ENCODE measurements around the gene STK36.

The STK36 gene

GRCh38 chr2:218671654-218672566 is at the start of gene STK36, which contains the start of gene RNF25:
Gene STK36 (plus strand): TSS chr2:218672086. CDS start chr2:218672830, 744 bp downstream.
Gene RNF25 (minus strand): TSS chr2:218672002. CDS start chr2:218671970, 32 bp downstream.
- DNase-seq, result peak; percentile 84

- DNase-seq, result peak; percentile 47
These were observed 49.1 kb upstream of the STK36 start for GRCh38 chr2:218622606-218623365.

- no peak for DNase-seq
These were observed 48.5 kb upstream of the STK36 start for GRCh38 chr2:218623366-218623705.

- DNase-seq, result no peak
These were observed 45.5 kb upstream of the STK36 start for GRCh38 chr2:218626369-218626768.

- no peak for DNase-seq
These were observed 43.9 kb upstream of the STK36 start for GRCh38 chr2:218627939-218628338.

- DNase-seq, result no peak
These were observed 40.0 kb upstream of the STK36 start for GRCh38 chr2:218631837-218632236.

- no peak for DNase-seq
These were observed 36.2 kb upstream of the STK36 start for GRCh38 chr2:218635719-218636118.

GRCh38 chr2:218638372-218638771 is 33.5 kb upstream of the STK36 start:
- no peak for DNase-seq

GRCh38 chr2:218642121-218642656 is 29.7 kb upstream of the STK36 start:
- DNase-seq, result no peak

GRCh38 chr2:218642786-218643185 is 29.1 kb upstream of the STK36 start:
- no peak for DNase-seq

GRCh38 chr2:218643751-218644310 is 28.1 kb upstream of the STK36 start:
- DNase-seq, result no peak

- no peak for DNase-seq
These were observed 27.2 kb upstream of the STK36 start for GRCh38 chr2:218644721-218645120.

- DNase-seq, result no peak
These were observed 26.8 kb upstream of the STK36 start for GRCh38 chr2:218645126-218645525.

GRCh38 chr2:218648088-218648786 is 23.6 kb upstream of the STK36 start:
- peak; percentile 57 for DNase-seq

- no peak for DNase-seq
These were observed 23.1 kb upstream of the STK36 start for GRCh38 chr2:218648787-218649100.

GRCh38 chr2:218655751-218656150 is 16.1 kb upstream of the STK36 start:
- no peak for DNase-seq

- DNase-seq, result peak; percentile 76
These were observed 13.1 kb upstream of the STK36 start for GRCh38 chr2:218658671-218659257.

- DNase-seq, result peak; percentile 91
These were observed 12.5 kb upstream of the STK36 start, which contains the start of the genes BCS1L and ZNF142 for GRCh38 chr2:218659258-218659987. Gene BCS1L (plus strand): TSS chr2:218659683. CDS start chr2:218660988, 1,305 bp downstream. Gene ZNF142 (minus strand): TSS chr2:218659623. CDS start chr2:218656429, 3,194 bp downstream.

- DNase-seq, result no peak
These were observed 11.9 kb upstream of the STK36 start for GRCh38 chr2:218659988-218660358.

GRCh38 chr2:218662377-218662776 is 9.5 kb upstream of the STK36 start:
- DNase-seq, result no peak

- no peak for DNase-seq
These were observed 9.1 kb upstream of the STK36 start for GRCh38 chr2:218662827-218663226.

- DNase-seq, result no peak
These were observed 8.0 kb upstream of the STK36 start for GRCh38 chr2:218663901-218664300.
